RWPE2 (cell line): ENCODE data around the gene ALK.

Source experiments
- ATAC-seq: fragments of 200-7000 bp; cut with Tn5 transposase; 3 replicates; pipeline ENCODE4 v1.9.1; 2021; ENCODE audit warnings: low read depth
- DNase-seq: peaks from one replicate; pipeline ENCODE4 v3.0.0-alpha.2; 2020; ENCODE audit warnings: low spot score
- H3K27ac ChIP-seq: fragments of 450-650 bp; 2 replicates; pipeline ENCODE4 v1.5.1; 2017; ENCODE audit warnings: mild to moderate bottlenecking; ENCODE audit not compliant: poor library complexity, severe bottlenecking
- H3K27me3 ChIP-seq: fragments of 250-450 bp; sonication (Bioruptor Pico); 2 replicates; pipeline ENCODE4 v1.5.1; 2021; ENCODE audit warnings: mild to moderate bottlenecking, moderate library complexity; ENCODE audit not compliant: insufficient read depth, poor library complexity, severe bottlenecking
- H3K36me3 ChIP-seq: fragments of 250-450 bp; sonication (Bioruptor Pico); 2 replicates; pipeline ENCODE4 v1.5.1; 2020; ENCODE audit warnings: low read depth, mild to moderate bottlenecking, moderate library complexity
- H3K4me1 ChIP-seq: fragments of 250-450 bp; sonication (Bioruptor Pico); 2 replicates; pipeline ENCODE4 v1.5.1; 2021; ENCODE audit warnings: mild to moderate bottlenecking, moderate library complexity; ENCODE audit not compliant: insufficient read depth, poor library complexity, severe bottlenecking
- H3K4me3 ChIP-seq: fragments of 250-450 bp; sonication (Bioruptor Pico); 2 replicates; pipeline ENCODE4 v1.5.1; 2021; ENCODE audit warnings: mild to moderate bottlenecking, moderate library complexity; ENCODE audit not compliant: severe bottlenecking
- H3K9me3 ChIP-seq: fragments of 250-450 bp; sonication (Bioruptor Pico); 2 replicates; pipeline ENCODE4 v1.5.1; 2021; ENCODE audit warnings: mild to moderate bottlenecking, moderate library complexity; ENCODE audit not compliant: severe bottlenecking
- CTCF ChIP-seq: fragments of 450-650 bp; IDR thresholded peaks from one replicate; pipeline ENCODE4 v1.5.1; 2017; ENCODE audit warnings: mild to moderate bottlenecking, moderate library complexity; ENCODE audit not compliant: poor library complexity, severe bottlenecking

ALK gene

GRCh38 chr2:29855924-29856639, 65.3 kb downstream of the ALK start:
- Histone ChIP-seq H3K36me3 (no peaks in the 10 kb centered on the region), H3K9me3 (no peaks in the 10 kb centered on the region), H3K27ac (no peak overlapping the region), H3K4me3 (no peak overlapping the region), H3K27me3 (peaks cover 14% of the 10 kb centered on the region), H3K4me1 (no peaks in the 10 kb centered on the region)
- no peak for TF ChIP-seq CTCF
- DNase-seq (no peak), ATAC-seq (no peak)

- H3K4me3 ChIP-seq: no peak overlapping the region
- H3K27me3 ChIP-seq: no peaks in the 10 kb centered on the region
- no peak for TF ChIP-seq CTCF
- H3K36me3 ChIP-seq: no peaks in the 10 kb centered on the region
- DNase-seq (no peak), ATAC-seq (no peak)
- no peak overlapping the region for H3K27ac ChIP-seq
- no peaks in the 10 kb centered on the region for H3K4me1 ChIP-seq
- H3K9me3 ChIP-seq: no peaks in the 10 kb centered on the region
Observed at GRCh38 chr2:29850794-29851193, 70.6 kb downstream of the ALK start.

- Histone ChIP-seq H3K9me3 (no peaks in the 10 kb centered on the region), H3K4me1 (no peaks in the 10 kb centered on the region), H3K27ac (no peak overlapping the region), H3K4me3 (no peak overlapping the region), H3K36me3 (no peaks in the 10 kb centered on the region), H3K27me3 (no peaks in the 10 kb centered on the region)
- TF ChIP-seq CTCF: no peak
- no peak for DNase-seq
- ATAC-seq: no peak
Observed at GRCh38 chr2:29848566-29849310, 72.6 kb downstream of the ALK start.

- no peaks in the 10 kb centered on the region for H3K27me3 ChIP-seq
- no peaks in the 10 kb centered on the region for H3K9me3 ChIP-seq
- TF ChIP-seq CTCF: no peak
- DNase-seq (no peak), ATAC-seq (no peak)
- H3K36me3 ChIP-seq: no peaks in the 10 kb centered on the region
- H3K4me1 ChIP-seq: no peaks in the 10 kb centered on the region
- no peak overlapping the region for H3K27ac ChIP-seq
- no peak overlapping the region for H3K4me3 ChIP-seq
Observed at GRCh38 chr2:29847886-29848285, 73.5 kb downstream of the ALK start.

GRCh38 chr2:29844713-29845326, 76.6 kb downstream of the ALK start:
- TF ChIP-seq CTCF: no peak
- peak; percentile 41; the same call in 2 of the 3 replicates for ATAC-seq
- H3K36me3 ChIP-seq: no peaks in the 10 kb centered on the region
- H3K27ac ChIP-seq: no peak overlapping the region
- no peaks in the 10 kb centered on the region for H3K27me3 ChIP-seq
- H3K4me1 ChIP-seq: no peaks in the 10 kb centered on the region
- no peak for DNase-seq
- H3K9me3 ChIP-seq: no peaks in the 10 kb centered on the region
- H3K4me3 ChIP-seq: no peak overlapping the region
